Osteoblast (primary cell): ENCODE results near the gene UNC13A. TPM values are rescaled to one million over a fixed set of nuclear protein-coding genes. Genes with fewer than 3 reads are reported as not detected.

Experiments used
- total RNA-seq: library from RNA; depleted of rRNA; stranded (reverse); fragments of >200 nt; gene quantifications from 2 replicates; pipeline ENCODE4 v1.2.3, GENCODE V29; 2012

UNC13A gene
- total RNA-seq, 1 donor, result under 0.01 TPM

Other genes with a start within 250 kb of the UNC13A start
- not detected in 2 replicates for gene TMEM221, start 239.7 kb downstream of the UNC13A start, total RNA-seq
- not detected in 2 replicates for gene NXNL1, start 227.4 kb downstream of the UNC13A start, total RNA-seq
- 47.4 and 64.4 TPM in 2 replicates for gene SLC27A1, start 217.8 kb downstream of the UNC13A start, total RNA-seq
- gene PGLS, start 176.7 kb downstream of the UNC13A start, total RNA-seq, result 84.6 and 98.1 TPM in 2 replicates
- 106 and 108 TPM in 2 replicates for gene COLGALT1, start 132.7 kb downstream of the UNC13A start, total RNA-seq
- 15.2 and 16.5 TPM in 2 replicates for gene MAP1S, start 31.1 kb upstream of the UNC13A start, total RNA-seq
- 0.72 TPM in 1 of 2 replicates, not detected in the other for gene FCHO1, start 63.1 kb upstream of the UNC13A start, total RNA-seq
- not detected in 2 replicates for gene B3GNT3, start 106.8 kb upstream of the UNC13A start, total RNA-seq
- not detected in 2 replicates for gene INSL3, start 133.2 kb upstream of the UNC13A start, total RNA-seq
- 1.8 and 2.4 TPM in 2 replicates for gene JAK3, start 159.6 kb upstream of the UNC13A start, total RNA-seq
- 786 and 869 TPM in 2 replicates for gene RPL18A, start 171.6 kb upstream of the UNC13A start, total RNA-seq
- under 0.01 TPM in 2 replicates for gene SLC5A5, start 183.6 kb upstream of the UNC13A start, total RNA-seq
- 15.9 and 21.5 TPM in 2 replicates for gene CCDC124, start 244.7 kb upstream of the UNC13A start, total RNA-seq